GM12873 (cell line): Measurements from ENCODE around the gene HHLA2.

Experiments used
- CTCF ChIP-seq: IDR thresholded peaks from 2 replicates; pipeline ENCODE4 v1.5.1; 2012; ENCODE audit warnings: low read depth, mild to moderate bottlenecking, moderate library complexity, low read length, control low read depth; ENCODE audit not compliant: insufficient read depth; ENCODE audit errors: missing control alignments

Gene HHLA2

GRCh38 chr3:108408883-108409799, 112.8 kb downstream of the HHLA2 start:
- no peak for TF ChIP-seq CTCF

GRCh38 chr3:108409800-108410178, 113.4 kb downstream of the HHLA2 start:
- TF ChIP-seq CTCF = no peak

GRCh38 chr3:108410531-108410984, 114.2 kb downstream of the HHLA2 start:
- TF ChIP-seq CTCF = no peak

- no peak for TF ChIP-seq CTCF
Measured at GRCh38 chr3:108412121-108412750, 115.9 kb downstream of the HHLA2 start.

GRCh38 chr3:108414007-108414406, 117.7 kb downstream of the HHLA2 start:
- TF ChIP-seq CTCF = no peak

GRCh38 chr3:108415661-108416060, 119.3 kb downstream of the HHLA2 start:
- TF ChIP-seq CTCF = no peak

GRCh38 chr3:108416111-108416869, 119.9 kb downstream of the HHLA2 start:
- no peak for TF ChIP-seq CTCF
